H1 (cell line): ENCODE data around the gene DLG5. TPM values are rescaled to one million over a fixed set of nuclear protein-coding genes. Genes with fewer than 3 reads are reported as not detected.

ENCODE experiments used
- CTCF ChIA-PET: fragments of 300-600 bp; sonication (Branson Sonifier 250); formaldehyde crosslinking; loops from one replicate; lab custom pipeline; 2021; ENCODE audit not compliant: partially characterized antibody; lab: Charles Lee
- POLR2A ChIA-PET: fragments of 300-600 bp; sonication (Branson Sonifier 250); formaldehyde crosslinking; loops from one replicate; lab custom pipeline; 2021; ENCODE audit warnings: inconsistent platforms; ENCODE audit not compliant: partially characterized antibody; lab: Charles Lee
- DNase-seq, 2 experiments: peaks; one replicate each; pipeline versions ENCODE4 v3.0.0 to v3.0.0-alpha.2; 2010 to 2022; ENCODE audit warnings: low spot score in 2 of 2, low read depth in 1 of 2, mixed read lengths in 1 of 2
- FAIRE-seq: peaks from 2 replicates; lab custom pipeline; 2011; peaks lifted over from hg19 to GRCh38; lab: Jason Lieb, UNC
- H2AFZ ChIP-seq: 2 replicates; pipeline ENCODE4 v1.8.1; 2012; ENCODE audit warnings: low read length, inconsistent platforms
- H2AK5ac ChIP-seq: 2 replicates; pipeline ENCODE4 v1.6.1; 2013; ENCODE audit warnings: low read depth, low read length
- H2BK120ac ChIP-seq: replicated peaks from 2 replicates; pipeline ENCODE3; 2013; ENCODE audit warnings: low read depth, low read length, inconsistent platforms
- H2BK12ac ChIP-seq: 2 replicates; pipeline ENCODE4 v1.6.1; 2013; ENCODE audit warnings: low read depth, low read length
- H2BK15ac ChIP-seq: 2 replicates; pipeline ENCODE4 v1.6.1; 2013; ENCODE audit warnings: low read length
- H2BK20ac ChIP-seq: 2 replicates; pipeline ENCODE4 v1.6.1; 2013; ENCODE audit warnings: low read length
- H2BK5ac ChIP-seq: 2 replicates; pipeline ENCODE4 v1.6.1; 2013; ENCODE audit warnings: low read depth, low read length
- H3K14ac ChIP-seq: 2 replicates; pipeline ENCODE4 v1.6.1; 2013; ENCODE audit warnings: inconsistent platforms; ENCODE audit not compliant: insufficient read length
- H3K18ac ChIP-seq: 2 replicates; pipeline ENCODE4 v1.6.1; 2013; ENCODE audit warnings: low read length; ENCODE audit errors: extremely low read depth
- H3K23ac ChIP-seq: 2 replicates; pipeline ENCODE4 v1.6.1; 2013; ENCODE audit warnings: inconsistent platforms; ENCODE audit not compliant: insufficient read length
- H3K23me2 ChIP-seq: 2 replicates; pipeline ENCODE4 v1.6.1; 2013; ENCODE audit warnings: low read depth, low read length
- H3K27ac ChIP-seq: 2 replicates; pipeline ENCODE4 v1.6.1; 2011; ENCODE audit warnings: low read depth, low read length, inconsistent platforms
- H3K27me3 ChIP-seq, 4 experiments: replicated peaks in 1 of 4; 1 replicate in 1 of 4; 2 replicates in 3 of 4; pipeline versions ENCODE4 v1.6.1 to v1.8.1; 2011 to 2013; ENCODE audit warnings: low read length in 3 of 4, mild to moderate bottlenecking in 3 of 4, inconsistent platforms in 2 of 4, mixed read lengths in 2 of 4, moderate library complexity in 1 of 4; ENCODE audit not compliant: control insufficient read depth in 3 of 4, insufficient read depth in 3 of 4; ENCODE audit errors: extremely low read depth in 1 of 4
- H3K36me3 ChIP-seq, 4 experiments: 2 replicates each; pipeline versions ENCODE4 v1.6.1 to v1.8.1; 2011 to 2013; ENCODE audit warnings: mild to moderate bottlenecking in 4 of 4, low read length in 3 of 4, moderate library complexity in 2 of 4, control low read depth in 1 of 4, inconsistent platforms in 1 of 4; ENCODE audit not compliant: insufficient read depth in 4 of 4, control insufficient read depth in 2 of 4
- H3K4ac ChIP-seq: replicated peaks from 2 replicates; pipeline ENCODE3; 2013; ENCODE audit warnings: low read length, low read depth, mixed read lengths, inconsistent platforms; ENCODE audit not compliant: insufficient read length
- H3K4me1 ChIP-seq, 4 experiments: replicated peaks in 1 of 4; 1 replicate in 1 of 4; 2 replicates in 3 of 4; pipeline versions ENCODE4 v1.6.1 to v1.8.1; 2011 to 2013; ENCODE audit warnings: low read length in 3 of 4, inconsistent platforms in 2 of 4, mixed read lengths in 1 of 4; ENCODE audit not compliant: insufficient read depth in 4 of 4, control insufficient read depth in 3 of 4
- H3K4me2 ChIP-seq, 2 experiments: 2 replicates each; pipeline versions ENCODE4 v1.6.1 to v1.8.1; 2011 to 2013; ENCODE audit warnings: low read depth in 2 of 2, low read length in 2 of 2, control low read depth in 1 of 2, inconsistent platforms in 1 of 2, mild to moderate bottlenecking in 1 of 2; ENCODE audit not compliant: insufficient read depth in 1 of 2
- H3K4me3 ChIP-seq, 4 experiments: fragments of 200-600, 300-600 bp in 1 of 4; sonication (generic), shearing (Covaris generic), sonication (Bioruptor Twin) in 1 of 4; 2 replicates each; pipeline versions ENCODE4 v1.5.1 to v1.8.1; 2011 to 2016; ENCODE audit warnings: low read length in 4 of 4, low read depth in 3 of 4, control low read depth in 2 of 4, inconsistent platforms in 2 of 4, mild to moderate bottlenecking in 2 of 4, mixed read lengths in 1 of 4, moderate library complexity in 1 of 4; ENCODE audit not compliant: insufficient read depth in 2 of 4; ENCODE audit errors: extremely low read depth in 1 of 4
- H3K56ac ChIP-seq: replicated peaks from 2 replicates; pipeline ENCODE3; 2013; ENCODE audit warnings: low read depth, mild to moderate bottlenecking, mixed read lengths, low read length, inconsistent platforms; ENCODE audit not compliant: insufficient read length
- H3K79me1 ChIP-seq: 2 replicates; pipeline ENCODE4 v1.6.1; 2013; ENCODE audit warnings: low read depth, low read length, control low read depth
- H3K79me2 ChIP-seq, 2 experiments: 2 replicates each; pipeline versions ENCODE4 v1.6.1 to v1.8.1; 2012 to 2013; ENCODE audit warnings: low read length in 2 of 2, mild to moderate bottlenecking in 2 of 2, inconsistent platforms in 1 of 2; ENCODE audit not compliant: insufficient read depth in 2 of 2, control insufficient read depth in 1 of 2
- H3K9ac ChIP-seq, 4 experiments: replicated peaks in 1 of 4; 1 replicate in 1 of 4; 2 replicates in 3 of 4; pipeline versions ENCODE4 v1.6.1 to v1.8.1; 2011 to 2013; ENCODE audit warnings: low read depth in 3 of 4, low read length in 3 of 4, control low read depth in 2 of 4, mild to moderate bottlenecking in 2 of 4, moderate library complexity in 2 of 4, inconsistent platforms in 1 of 4; ENCODE audit errors: extremely low read depth in 1 of 4
- H3K9me3 ChIP-seq, 2 experiments: 2 replicates each; pipeline versions ENCODE4 v1.6.1 to v1.8.1; 2012 to 2013; ENCODE audit warnings: mild to moderate bottlenecking in 2 of 2, moderate library complexity in 2 of 2, control low read depth in 1 of 2, inconsistent platforms in 1 of 2, low read depth in 1 of 2, low read length in 1 of 2, mixed read lengths in 1 of 2; ENCODE audit not compliant: insufficient read depth in 2 of 2
- H4K20me1 ChIP-seq, 2 experiments: replicated peaks in 1 of 2; 2 replicates each; pipeline versions ENCODE3 to v1.8.1; 2011 to 2013; ENCODE audit warnings: inconsistent platforms in 2 of 2, low read length in 2 of 2, mild to moderate bottlenecking in 1 of 2; ENCODE audit not compliant: insufficient read depth in 2 of 2, control insufficient read depth in 1 of 2
- H4K5ac ChIP-seq: 2 replicates; pipeline ENCODE4 v1.6.1; 2013; ENCODE audit warnings: low read length, low read depth, mixed read lengths, inconsistent platforms; ENCODE audit not compliant: insufficient read length
- H4K8ac ChIP-seq: 2 replicates; pipeline ENCODE4 v1.8.0; 2013; ENCODE audit warnings: mild to moderate bottlenecking, moderate library complexity, low read length, inconsistent platforms; ENCODE audit not compliant: insufficient read depth; ENCODE audit errors: extremely low read depth
- H4K91ac ChIP-seq: replicated peaks from 2 replicates; pipeline ENCODE3; 2013; ENCODE audit warnings: low read length, mixed read lengths, inconsistent platforms; ENCODE audit not compliant: insufficient read length
- CEBPB ChIP-seq: IDR thresholded peaks from 2 replicates; pipeline ENCODE4 v1.6.1; 2012; ENCODE audit warnings: low read depth, low read length
- CREB1 ChIP-seq: IDR thresholded peaks from 2 replicates; pipeline ENCODE4 v1.6.1; 2012; ENCODE audit warnings: inconsistent platforms
- KDM5A ChIP-seq: fragments of 200-600 bp; IDR thresholded peaks from 2 replicates; pipeline ENCODE4 v1.7.1; 2012; ENCODE audit warnings: mild to moderate bottlenecking, low read length, inconsistent platforms, mixed read lengths
- SP2 ChIP-seq: IDR thresholded peaks from 2 replicates; pipeline ENCODE4 v1.6.1; 2012; ENCODE audit warnings: mild to moderate bottlenecking, low read length, inconsistent platforms
- WGBS, 2 experiments: shearing (Covaris generic) in 1 of 2; methylation state at CpG; one replicate each; pipeline versions ENCODE4 v1.1.6 to v1.1.7; 2013 to 2015; ENCODE audit warnings: low lambda C conversion rate in 2 of 2, mixed read lengths in 2 of 2, inconsistent platforms in 1 of 2, low coverage in 1 of 2, missing lambda C conversion rate in 1 of 2; ENCODE audit not compliant: insufficient replicate concordance in 2 of 2, insufficient coverage in 1 of 2, insufficient read length in 1 of 2; ENCODE audit errors: extremely low coverage in 1 of 2, missing lambda C conversion rate in 1 of 2; 5-methylcytosine and 5-hydroxymethylcytosine counted together
- polyA plus RNA-seq, 7 experiments: library from polyadenylated mRNA; depleted of rRNA in 3 of 7; stranded (reverse) in 5 of 7; unstranded in 2 of 7; fragments of >200 nt in 5 of 7; fragments of 200-250 nt in 2 of 7; gene quantifications; 1 replicate in 5 of 7; 2 replicates in 1 of 7; 4 replicates in 1 of 7; pipeline versions ENCODE4 v1.2.1 to v1.2.3, GENCODE V29; 2011 to 2013; ENCODE audit warnings: missing spikeins in 2 of 7, mixed read lengths in 2 of 7
- total RNA-seq: library from RNA; stranded (reverse); fragmentation: NEBNext Ultra II Directional; extraction: Animal tissue kit (Norgen Biotek cat#: 25700); gene quantifications from 2 replicates; pipeline ENCODE4 v1.2.1, GENCODE V29; 2021

DLG5 gene
- total and polyA plus RNA-seq, 2 of the 8 experiments (the other 6 are each of a cell fraction or from before 2014, with no cell fraction given) = 15.6 to 71.4 TPM

DNA sequence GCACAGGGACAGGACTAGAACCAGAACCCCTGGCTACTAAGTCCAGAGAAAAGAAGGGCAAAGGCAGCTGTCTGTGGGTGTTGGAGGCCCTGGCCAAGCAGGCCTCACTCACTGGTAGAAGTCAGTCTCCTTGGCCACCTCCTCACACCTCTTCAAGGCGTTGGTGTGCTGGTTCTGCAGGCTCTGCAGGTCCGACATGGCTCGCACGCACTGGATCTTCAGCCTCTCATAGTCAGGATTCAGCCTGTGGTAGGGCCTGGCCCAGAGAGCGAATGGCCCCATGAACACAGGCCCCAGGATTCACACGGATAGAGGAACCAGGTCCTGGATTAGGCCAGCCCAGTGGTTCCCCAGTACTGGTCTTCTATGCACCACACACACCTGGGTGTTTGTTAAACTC is 72.4 kb downstream of the DLG5 start:
- CTCF ChIA-PET = interaction anchor here (0.9 to 2.9 kb wide), 2 partner anchors 21 to 120 kb away, joined by 3 to 17 read pairs; no protein-coding TSS in a partner anchor
- 93% methylated on average over 6 of the region's 6 CpGs; no CpG with 5 or more reads in 1 of the 2 experiments for WGBS, 2 experiments

More for the DNA sequence above, 72.4 kb downstream of the DLG5 start:
- Histone ChIP-seq H3K27ac (no peak overlapping the region), H2BK5ac (no peak overlapping the region), H3K56ac (no peak overlapping the region), H3K9ac (no peak overlapping the region), H3K23ac (no peak overlapping the region), H4K91ac (no peak overlapping the region), H3K18ac (no peak overlapping the region), H3K4me3 (no peak overlapping the region), H3K79me2 (peaks cover 0 to 5% of the 10 kb centered on the region in 2 experiments; a peak in 2 of 4 replicates), H2BK15ac (no peak overlapping the region), H3K23me2 (no peaks in the 10 kb centered on the region), H3K36me3 (peaks cover 0 to 16% (median 1%) of the 10 kb centered on the region in 4 experiments; a peak in 3 of 8 replicates), H2BK12ac (0 out of 2 replicates have a peak overlapping the region, but pooled peaks have one; percentile 39), H2BK20ac (no peak overlapping the region), H2AFZ (no peak overlapping the region), H3K27me3 (no peaks in the 10 kb centered on the region), H3K4me1 (peaks cover 4 to 14% (median 11%) of the 10 kb centered on the region in 4 experiments; a peak in 6 of 7 replicates), H4K20me1 (peaks cover 0 to 2% of the 10 kb centered on the region in 2 experiments), H3K14ac (no peak overlapping the region), H3K4ac (no peak overlapping the region), H3K4me2 (no peak overlapping the region), H2BK120ac (no peak overlapping the region), H3K9me3 (no peaks in the 10 kb centered on the region), H3K79me1 (peaks cover 4% of the 10 kb centered on the region), H4K8ac (no peak overlapping the region), H4K5ac (no peak overlapping the region), H2AK5ac (no peak overlapping the region)
- POLR2A ChIA-PET = interaction anchor here (0.6 kb wide), 1 partner anchor 120 kb away, joined by 3 read pairs; no protein-coding TSS in a partner anchor
- FAIRE-seq = no peak
- DNase-seq = no peak
- TF ChIP-seq KDM5A (no peak), CREB1 (no peak), SP2 (no peak), CEBPB (no peak)
- TF ChIP-seq, all 59 proteins: peak for 0
